Activated CD8-positive, alpha-beta memory T cell treated with anti-CD3 and anti-CD28 coated beads, Interleukin-2, amount 10 ng/mL, durations not matched to agents 7 days and 5 days (primary cell): Measurements from ENCODE around the gene SLMAP. TPM values are rescaled to one million over a fixed set of nuclear protein-coding genes. Genes with fewer than 3 reads are reported as not detected.

ENCODE experiments used
- ATAC-seq: fragments of 150-1000 bp; cut with Tn5 transposase; one replicate; pipeline ENCODE4 v1.10.0; 2021; ENCODE audit warnings: moderate library complexity
- CTCF ChIA-PET: fragments of 350-600 bp; sonication (Branson Sonifier 250); formaldehyde crosslinking; loops from one replicate; lab custom pipeline; 2021; ENCODE audit warnings: antibody characterized with exemption; lab: Charles Lee
- DNase-seq: peaks from one replicate; pipeline ENCODE4 v3.0.0-alpha.2; 2020
- H3K27ac Mint-ChIP-seq: one replicate; pipeline ENCODE4 v1.8.0; 2021; ENCODE audit warnings: mild to moderate bottlenecking, mixed read lengths
- H3K27me3 Mint-ChIP-seq: one replicate; pipeline ENCODE4 v1.8.0; 2021; ENCODE audit warnings: mixed read lengths
- H3K36me3 Mint-ChIP-seq: one replicate; pipeline ENCODE4 v1.8.0; 2021; ENCODE audit warnings: mild to moderate bottlenecking, mixed read lengths
- H3K4me1 Mint-ChIP-seq: one replicate; pipeline ENCODE4 v1.8.0; 2021; ENCODE audit warnings: mixed read lengths
- H3K4me3 Mint-ChIP-seq: one replicate; pipeline ENCODE4 v1.8.0; 2021; ENCODE audit warnings: mild to moderate bottlenecking, moderate library complexity, mixed read lengths
- H3K9me3 Mint-ChIP-seq: one replicate; pipeline ENCODE4 v1.8.0; 2022; ENCODE audit warnings: low read depth, mixed read lengths
- total RNA-seq, 2 experiments: library from RNA; stranded (reverse); gene quantifications; one replicate each; pipeline ENCODE4 v1.2.3, GENCODE V29; 2021

SLMAP gene
- total RNA-seq, 2 experiments from 2014 or later = 57.6 to 69.6 TPM

GRCh38 chr3:57832900-57833313, 76.8 kb downstream of the SLMAP start:
- CTCF ChIA-PET = no interaction called here
- peaks cover 15% of the 10 kb centered on the region for H3K36me3 Mint-ChIP-seq
- no peak overlapping the region for H3K4me3 Mint-ChIP-seq
- H3K9me3 Mint-ChIP-seq = no peaks in the 10 kb centered on the region
- peaks cover 2% of the 10 kb centered on the region for H3K4me1 Mint-ChIP-seq
- DNase-seq (no peak), ATAC-seq (no peak)
- H3K27ac Mint-ChIP-seq = no peak overlapping the region
- no peaks in the 10 kb centered on the region for H3K27me3 Mint-ChIP-seq

- Mint-ChIP-seq H3K9me3 (no peaks in the 10 kb centered on the region), H3K4me3 (no peak overlapping the region), H3K27ac (no peak overlapping the region), H3K4me1 (peaks cover 2% of the 10 kb centered on the region), H3K36me3 (peaks cover 15% of the 10 kb centered on the region), H3K27me3 (no peaks in the 10 kb centered on the region)
- ATAC-seq (no peak), DNase-seq (no peak)
- CTCF ChIA-PET = no interaction called here
Observed at GRCh38 chr3:57833763-57834162, 77.7 kb downstream of the SLMAP start.

GRCh38 chr3:57837686-57838085, 81.6 kb downstream of the SLMAP start:
- Mint-ChIP-seq H3K4me3 (no peak overlapping the region), H3K9me3 (no peaks in the 10 kb centered on the region), H3K36me3 (peaks cover 8% of the 10 kb centered on the region), H3K4me1 (peaks cover 3% of the 10 kb centered on the region), H3K27me3 (no peaks in the 10 kb centered on the region), H3K27ac (no peak overlapping the region)
- CTCF ChIA-PET = no interaction called here
- ATAC-seq (no peak), DNase-seq (no peak)

GRCh38 chr3:57838627-57839026, 82.5 kb downstream of the SLMAP start:
- Mint-ChIP-seq H3K27ac (no peak overlapping the region), H3K36me3 (peaks cover 5% of the 10 kb centered on the region), H3K27me3 (no peaks in the 10 kb centered on the region), H3K4me3 (no peak overlapping the region), H3K9me3 (no peaks in the 10 kb centered on the region), H3K4me1 (peaks cover 3% of the 10 kb centered on the region)
- no peak for ATAC-seq
- DNase-seq = no peak
- CTCF ChIA-PET = interaction anchor here (1.9 kb wide), 1 partner anchor 14 kb away, joined by 6 read pairs; no protein-coding TSS in a partner anchor

GRCh38 chr3:57840473-57840872, 84.4 kb downstream of the SLMAP start:
- no peak overlapping the region for H3K27ac Mint-ChIP-seq
- no peaks in the 10 kb centered on the region for H3K9me3 Mint-ChIP-seq
- DNase-seq (no peak), ATAC-seq (no peak)
- no peaks in the 10 kb centered on the region for H3K27me3 Mint-ChIP-seq
- CTCF ChIA-PET = no interaction called here
- peaks cover 5% of the 10 kb centered on the region for H3K36me3 Mint-ChIP-seq
- peaks cover 3% of the 10 kb centered on the region for H3K4me1 Mint-ChIP-seq
- no peak overlapping the region for H3K4me3 Mint-ChIP-seq

- Mint-ChIP-seq H3K36me3 (peaks cover 5% of the 10 kb centered on the region), H3K27ac (no peak overlapping the region), H3K9me3 (no peaks in the 10 kb centered on the region), H3K4me1 (peaks cover 3% of the 10 kb centered on the region), H3K27me3 (no peaks in the 10 kb centered on the region), H3K4me3 (no peak overlapping the region)
- ATAC-seq (no peak), DNase-seq (no peak)
- CTCF ChIA-PET = no interaction called here
Observed at GRCh38 chr3:57841818-57842217, 85.7 kb downstream of the SLMAP start.

- DNase-seq = no peak
- Mint-ChIP-seq H3K36me3 (peaks cover 2% of the 10 kb centered on the region), H3K27ac (no peak overlapping the region), H3K4me1 (no peaks in the 10 kb centered on the region), H3K4me3 (no peak overlapping the region), H3K9me3 (no peaks in the 10 kb centered on the region), H3K27me3 (no peaks in the 10 kb centered on the region)
- ATAC-seq = no peak
- CTCF ChIA-PET = no interaction called here
Observed at GRCh38 chr3:57848177-57848738, 92.1 kb downstream of the SLMAP start.

GRCh38 chr3:57851304-57851703, 95.2 kb downstream of the SLMAP start:
- no peak for DNase-seq
- ATAC-seq = no peak
- Mint-ChIP-seq H3K4me3 (no peak overlapping the region), H3K36me3 (no peaks in the 10 kb centered on the region), H3K4me1 (no peaks in the 10 kb centered on the region), H3K27me3 (no peaks in the 10 kb centered on the region), H3K9me3 (no peaks in the 10 kb centered on the region), H3K27ac (no peak overlapping the region)
- CTCF ChIA-PET = no interaction called here

GRCh38 chr3:57852896-57853295, 96.8 kb downstream of the SLMAP start:
- Mint-ChIP-seq H3K27ac (no peak overlapping the region), H3K4me3 (no peak overlapping the region), H3K27me3 (no peaks in the 10 kb centered on the region), H3K9me3 (no peaks in the 10 kb centered on the region), H3K36me3 (no peaks in the 10 kb centered on the region), H3K4me1 (no peaks in the 10 kb centered on the region)
- CTCF ChIA-PET = interaction anchor here (0.9 to 1.5 kb wide), 4 partner anchors 10 to 682 kb away, joined by 3 to 7 read pairs (median 4); no protein-coding TSS in a partner anchor
- no peak for DNase-seq
- no peak for ATAC-seq

GRCh38 chr3:57855281-57855680, 99.2 kb downstream of the SLMAP start:
- CTCF ChIA-PET = interaction anchor here (1.3 to 1.5 kb wide), 3 partner anchors 13 to 685 kb away, joined by 3 to 7 read pairs (median 5); no protein-coding TSS in a partner anchor
- no peak overlapping the region for H3K27ac Mint-ChIP-seq
- ATAC-seq (no peak), DNase-seq (no peak)
- H3K36me3 Mint-ChIP-seq = peaks cover 4% of the 10 kb centered on the region
- H3K4me1 Mint-ChIP-seq = no peaks in the 10 kb centered on the region
- no peaks in the 10 kb centered on the region for H3K9me3 Mint-ChIP-seq
- H3K4me3 Mint-ChIP-seq = no peak overlapping the region
- no peaks in the 10 kb centered on the region for H3K27me3 Mint-ChIP-seq

GRCh38 chr3:57855943-57856342, 99.8 kb downstream of the SLMAP start:
- no peaks in the 10 kb centered on the region for H3K9me3 Mint-ChIP-seq
- no peak overlapping the region for H3K27ac Mint-ChIP-seq

GRCh38 chr3:57856675-57857074, 100.6 kb downstream of the SLMAP start:
- Mint-ChIP-seq H3K4me1 (no peaks in the 10 kb centered on the region), H3K9me3 (no peaks in the 10 kb centered on the region), H3K4me3 (no peak overlapping the region), H3K27me3 (no peaks in the 10 kb centered on the region), H3K27ac (no peak overlapping the region), H3K36me3 (peaks cover 9% of the 10 kb centered on the region)
- no peak for ATAC-seq
- DNase-seq = no peak
- CTCF ChIA-PET = interaction anchor here (1.0 to 1.5 kb wide), 4 partner anchors 14 to 686 kb away, joined by 3 to 7 read pairs (median 4); no protein-coding TSS in a partner anchor

More at GRCh38 chr3:57855943-57856342, 99.8 kb downstream of the SLMAP start:
- Mint-ChIP-seq H3K4me1 (no peaks in the 10 kb centered on the region), H3K36me3 (peaks cover 6% of the 10 kb centered on the region), H3K4me3 (no peak overlapping the region), H3K27me3 (no peaks in the 10 kb centered on the region)
- DNase-seq (no peak), ATAC-seq (no peak)
- CTCF ChIA-PET = interaction anchor here (1.0 to 1.5 kb wide), 4 partner anchors 13 to 685 kb away, joined by 3 to 7 read pairs (median 4); no protein-coding TSS in a partner anchor

GRCh38 chr3:57862894-57863293, 106.8 kb downstream of the SLMAP start:
- CTCF ChIA-PET = no interaction called here
- Mint-ChIP-seq H3K36me3 (peaks cover 20% of the 10 kb centered on the region), H3K27me3 (no peaks in the 10 kb centered on the region), H3K4me3 (no peak overlapping the region), H3K9me3 (no peaks in the 10 kb centered on the region), H3K4me1 (no peaks in the 10 kb centered on the region), H3K27ac (no peak overlapping the region)
- no peak for ATAC-seq
- no peak for DNase-seq

GRCh38 chr3:57863380-57863779, 107.3 kb downstream of the SLMAP start:
- Mint-ChIP-seq H3K9me3 (no peaks in the 10 kb centered on the region), H3K27ac (no peak overlapping the region), H3K27me3 (no peaks in the 10 kb centered on the region), H3K4me1 (no peaks in the 10 kb centered on the region), H3K36me3 (peaks cover 18% of the 10 kb centered on the region), H3K4me3 (no peak overlapping the region)
- CTCF ChIA-PET = no interaction called here
- ATAC-seq (no peak), DNase-seq (no peak)
